Ovary (tissue), 9 donors: ENCODE results near the gene SPINT2. TPM values are rescaled to one million over a fixed set of nuclear protein-coding genes. Genes with fewer than 3 reads are reported as not detected.

Experiments used
- DNase-seq, 5 donors: peaks; one replicate each; pipeline ENCODE4 v3.0.0-alpha.2; 2019 to 2020
- H3K27ac ChIP-seq, 2 donors: fragments of 200-600 bp; one replicate each; pipeline versions ENCODE4 v1.5.1 to v1.8.0; 2019 to 2022
- H3K27me3 ChIP-seq: fragments of 200-600 bp; one replicate; pipeline ENCODE4 v1.8.0; 2022
- H3K36me3 ChIP-seq: fragments of 200-600 bp; sonication (generic); one replicate; pipeline ENCODE4 v1.5.1; 2019
- H3K4me1 ChIP-seq: one replicate; pipeline ENCODE4 v1.8.1; 2013; ENCODE audit warnings: mild to moderate bottlenecking, moderate library complexity; ENCODE audit not compliant: insufficient read depth
- H3K4me3 ChIP-seq: fragments of 200-600 bp; sonication (generic); one replicate; pipeline ENCODE4 v1.5.1; 2017
- H3K9me3 ChIP-seq, 2 donors: fragments of 200-600 bp in 1 of 2; sonication (generic) in 1 of 2; one replicate each; pipeline versions ENCODE4 v1.5.1 to v1.8.1; 2013 to 2019; ENCODE audit warnings: mild to moderate bottlenecking in 1 of 2, moderate library complexity in 1 of 2
- CTCF ChIP-seq, 3 donors: fragments of 450-650 bp in 2 of 3; fragments of 200-600 bp in 1 of 3; IDR thresholded peaks; one replicate each; pipeline versions ENCODE4 v1.5.1 to v1.8.0; 2016 to 2022; ENCODE audit warnings: antibody characterized with exemption in 3 of 3, mild to moderate bottlenecking in 1 of 3
- EP300 ChIP-seq: sonication (generic); formaldehyde crosslinking; IDR thresholded peaks from one replicate; pipeline ENCODE4 v1.6.1; 2017; ENCODE audit warnings: antibody characterized with exemption
- POLR2A ChIP-seq: fragments of 450-650 bp; IDR thresholded peaks from one replicate; pipeline ENCODE4 v1.6.1; 2017; ENCODE audit warnings: antibody characterized with exemption, mild to moderate bottlenecking, moderate library complexity
- WGBS, 3 donors: extraction: QIAGEN DNeasy Blood & Tissue Kit in 1 of 3; methylation state at CpG; one replicate each; pipeline versions ENCODE4 v1.1.5 to v1.1.7; 2013 to 2017; 5-methylcytosine and 5-hydroxymethylcytosine counted together
- intact Hi-C, 4 donors: fragments of 100-400 bp; cut with DNase I; formaldehyde crosslinking; loops; one replicate each; pipeline versions ENCODE4 v1.11.0 to v1.15.1; 2022 to 2023
- polyA plus RNA-seq, 2 donors: library from polyadenylated mRNA; stranded (reverse); fragments of 200-250 nt in 1 of 2; fragments of 350-450 nt in 1 of 2; fragmentation: Illumina TruSeq in 1 of 2; extraction: RNeasy Lipid Tissue Mini Kit (QIAGEN cat#74804) in 1 of 2; gene quantifications; one replicate each; pipeline ENCODE4 v1.2.3, GENCODE V29; 2013 to 2014
- total RNA-seq, 7 donors: library from RNA; depleted of rRNA in 2 of 7; stranded (reverse); fragments of >200 nt in 2 of 7; fragmentation: NEBNext Ultra II Directional in 3 of 7; extraction: Animal tissue kit (Norgen Biotek cat#: 25700) in 3 of 7; gene quantifications; one replicate each; pipeline versions ENCODE4 v1.1.0 to v1.2.4, GENCODE V29; 2016 to 2023
- donor health status: DM: no; HTN: no; CAD: no; lungs with moderate emphysema.
- donor health status: DM: no; HTN: no; CAD: no.
- donor health status: Bipolar disorder and iron deficiency.
- donor health status: DM: yes; HTN: yes; CAD: no.
- donor health status: DM: no; HTN: no; CAD: no.
- donor health status: DM: yes; HTN: yes; CAD: no.

The SPINT2 gene
- total and polyA plus RNA-seq, 9 donors = 71.5 to 556 (median 117) TPM

- H3K27me3 ChIP-seq = no peaks in the 10 kb centered on the region
- intact Hi-C loops = no loop called here
- TF ChIP-seq POLR2A = no peak
- TF ChIP-seq CTCF (IDR thresholded peaks at IDR 0.05) = no peak
- no peak for TF ChIP-seq EP300
- no peaks in the 10 kb centered on the region for H3K36me3 ChIP-seq
- no peak overlapping the region for H3K4me3 ChIP-seq
- 87 to 91% (median 87%) methylated on average over 7 of the region's 7 CpGs for WGBS, 3 donors
- H3K9me3 ChIP-seq = no peaks in the 10 kb centered on the region
- no peak for DNase-seq
- H3K27ac ChIP-seq = no peak overlapping the region
- H3K4me1 ChIP-seq = no peaks in the 10 kb centered on the region
These were observed 32.5 kb upstream of the SPINT2 start for GRCh38 chr19:38231918-38232317.

- H3K27me3 ChIP-seq = no peaks in the 10 kb centered on the region
- H3K4me3 ChIP-seq = no peak overlapping the region
- H3K9me3 ChIP-seq = no peaks in the 10 kb centered on the region
- H3K36me3 ChIP-seq = no peaks in the 10 kb centered on the region
- 14 to 25% (median 16%) methylated on average over 7 of the region's 7 CpGs for WGBS, 3 donors
- peak in 4 of 5 donors; percentile 62 to 79 (median 68) for DNase-seq
- H3K4me1 ChIP-seq = no peaks in the 10 kb centered on the region
- H3K27ac ChIP-seq = no peak overlapping the region
- intact Hi-C loops = no loop called here
- TF ChIP-seq POLR2A (no peak), CTCF (IDR thresholded peaks at IDR 0.05) (peak; percentile 13 to 43 (median 23)), EP300 (no peak)
These were observed 30.6 kb upstream of the SPINT2 start for GRCh38 chr19:38233740-38234251.

GRCh38 chr19:38234615-38235014 lies 29.8 kb upstream of the SPINT2 start:
- H3K27me3 ChIP-seq = no peaks in the 10 kb centered on the region
- H3K9me3 ChIP-seq = no peaks in the 10 kb centered on the region
- no peak for DNase-seq
- H3K36me3 ChIP-seq = no peaks in the 10 kb centered on the region
- TF ChIP-seq EP300 = no peak
- no peak for TF ChIP-seq POLR2A
- no peak for TF ChIP-seq CTCF (IDR thresholded peaks at IDR 0.05)
- H3K4me1 ChIP-seq = no peaks in the 10 kb centered on the region
- 87 to 91% (median 91%) methylated on average over 4 of the region's 4 CpGs for WGBS, 3 donors
- H3K27ac ChIP-seq = no peak overlapping the region
- no peak overlapping the region for H3K4me3 ChIP-seq
- intact Hi-C loops = no loop called here

- H3K4me1 ChIP-seq = peaks cover 2% of the 10 kb centered on the region
- H3K4me3 ChIP-seq = no peak overlapping the region
- H3K27me3 ChIP-seq = no peaks in the 10 kb centered on the region
- H3K27ac ChIP-seq = no peak overlapping the region
- H3K9me3 ChIP-seq = no peaks in the 10 kb centered on the region
- intact Hi-C loops = loop anchor here in 1 of 4 donors (5.0 kb wide), 1 partner anchor 92 kb away; no protein-coding TSS in a partner anchor
- H3K36me3 ChIP-seq = no peaks in the 10 kb centered on the region
- no peak for DNase-seq
- TF ChIP-seq CTCF (IDR thresholded peaks at IDR 0.05) = no peak
- no peak for TF ChIP-seq POLR2A
- TF ChIP-seq EP300 = no peak
- WGBS, 3 donors = 33 to 47% (median 40%) methylated on average over 8 of the region's 8 CpGs
These were observed 24.6 kb upstream of the SPINT2 start for GRCh38 chr19:38239816-38240215.
